Stimulated activated CD8-positive, alpha-beta memory T cell treated with anti-CD3 and anti-CD28 coated beads, Interleukin-15, amount 100 ng/mL, for 48 hours (primary cell): Measurements from ENCODE around the gene CHRD.

ENCODE experiments used
- DNase-seq, 2 donors: peaks; one replicate each; pipeline ENCODE4 v3.0.0-alpha.2; 2020; ENCODE audit warnings: low read depth in 2 of 2

CHRD gene

GRCh38 chr3:184346480-184347190, 33.2 kb upstream of the CHRD start:
- no peak for DNase-seq

- DNase-seq, result no peak
Measured at GRCh38 chr3:184347321-184348056, 32.4 kb upstream of the CHRD start.

GRCh38 chr3:184348057-184348382, 31.8 kb upstream of the CHRD start:
- no peak for DNase-seq

GRCh38 chr3:184349563-184350470, 30.0 kb upstream of the CHRD start:
- no peak for DNase-seq

- no peak for DNase-seq
Measured at GRCh38 chr3:184350618-184351017, 29.2 kb upstream of the CHRD start.

GRCh38 chr3:184351511-184352148, 28.2 kb upstream of the CHRD start:
- DNase-seq, result no peak

GRCh38 chr3:184352149-184352785, 27.6 kb upstream of the CHRD start:
- DNase-seq, result no peak

- DNase-seq, result no peak
Measured at GRCh38 chr3:184352897-184353545, 26.8 kb upstream of the CHRD start.

- no peak for DNase-seq
Measured at GRCh38 chr3:184353546-184353941, 26.3 kb upstream of the CHRD start.

- peak; percentile 23 to 39 for DNase-seq
Measured at GRCh38 chr3:184354121-184354728, 25.6 kb upstream of the CHRD start.

GRCh38 chr3:184354754-184355153, 25.1 kb upstream of the CHRD start:
- DNase-seq, result no peak

GRCh38 chr3:184355261-184356040, 24.4 kb upstream of the CHRD start:
- DNase-seq, result no peak

GRCh38 chr3:184357248-184358123, 22.4 kb upstream of the CHRD start:
- DNase-seq, result no peak

GRCh38 chr3:184358124-184358767, 21.6 kb upstream of the CHRD start:
- DNase-seq, result no peak

- DNase-seq, result no peak
Measured at GRCh38 chr3:184358921-184359350, 20.9 kb upstream of the CHRD start.

- no peak for DNase-seq
Measured at GRCh38 chr3:184359610-184360009, 20.2 kb upstream of the CHRD start.

GRCh38 chr3:184360070-184360928, 19.6 kb upstream of the CHRD start:
- no peak for DNase-seq
